BLaER1 (cell line): ENCODE data around the gene DNLZ.
A peak's percentile ranks its signal among the peaks of the same experiment; 100 is the strongest.

Experiments
- H3K27ac ChIP-seq: shearing (Covaris generic); formaldehyde crosslinking; 2 replicates; pipeline ENCODE4 v1.8.1; 2022
- H3K27me3 ChIP-seq: shearing (Covaris generic); formaldehyde crosslinking; 2 replicates; pipeline ENCODE4 v1.8.1; 2022
- H3K36me3 ChIP-seq: shearing (Covaris generic); formaldehyde crosslinking; 2 replicates; pipeline ENCODE4 v1.8.1; 2022
- H3K4me1 ChIP-seq: shearing (Covaris generic); formaldehyde crosslinking; 2 replicates; pipeline ENCODE4 v1.8.1; 2022
- H3K4me2 ChIP-seq: shearing (Covaris generic); formaldehyde crosslinking; 2 replicates; pipeline ENCODE4 v1.8.1; 2022
- H3K4me3 ChIP-seq: shearing (Covaris generic); formaldehyde crosslinking; 2 replicates; pipeline ENCODE4 v1.8.1; 2022
- H3K9ac ChIP-seq: shearing (Covaris generic); formaldehyde crosslinking; 2 replicates; pipeline ENCODE4 v1.8.1; 2022
- H3K9me3 ChIP-seq: shearing (Covaris generic); formaldehyde crosslinking; 2 replicates; pipeline ENCODE4 v1.8.1; 2022
- H4K20me1 ChIP-seq: shearing (Covaris generic); formaldehyde crosslinking; 2 replicates; pipeline ENCODE4 v1.8.1; 2022
- Cebpa-rat ChIP-seq: shearing (Covaris generic); IDR thresholded peaks from 2 replicates; pipeline ENCODE4 v1.8.1; 2022

Gene DNLZ

DNA sequence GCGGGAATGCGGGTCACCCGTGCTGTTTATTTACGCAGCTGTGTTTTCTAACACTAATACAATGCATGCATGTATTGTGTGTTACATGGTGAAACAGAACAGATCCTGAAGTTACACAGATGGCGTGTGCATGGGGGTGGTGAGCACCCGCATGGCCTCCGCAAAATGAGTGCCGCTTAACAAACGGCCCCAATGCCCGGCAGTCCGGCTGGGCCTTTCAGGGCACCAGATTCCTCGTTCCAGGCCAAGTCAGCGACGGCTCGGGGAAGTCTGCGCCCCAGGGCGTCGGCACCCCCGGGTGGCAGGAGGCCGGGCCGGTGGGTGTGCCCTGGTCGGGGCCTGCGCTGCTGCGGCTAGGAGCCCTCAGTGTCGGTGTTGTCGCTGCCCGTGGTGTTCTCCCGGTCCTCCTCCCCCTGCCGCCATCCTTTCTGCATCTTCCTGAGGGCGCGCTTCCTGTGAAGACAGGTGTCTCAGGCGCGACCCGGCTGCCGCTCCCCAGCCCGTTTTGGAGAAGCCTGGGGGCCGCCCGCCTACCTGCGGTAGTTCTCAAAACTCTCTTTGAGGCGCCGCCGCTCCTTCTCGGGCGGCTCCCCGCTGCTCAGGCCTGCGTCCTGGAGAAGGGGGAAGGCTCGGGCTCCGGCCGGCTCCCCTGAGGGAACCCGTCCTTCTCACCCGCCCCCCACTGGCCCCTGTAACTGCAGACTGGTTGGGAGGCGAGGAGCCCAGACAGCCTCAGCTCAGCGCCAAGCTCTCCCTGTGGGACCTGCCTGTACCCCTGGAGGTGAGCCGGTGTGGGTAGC lies 605 bp upstream of the DNLZ start:
- H3K36me3 ChIP-seq = peaks cover 29% of the 10 kb centered on the region; the same call in 1 of the 2 replicates
- no peaks in the 10 kb centered on the region for H3K9me3 ChIP-seq
- no peaks in the 10 kb centered on the region for H3K27me3 ChIP-seq
- H3K4me3 ChIP-seq = peak overlapping the region; percentile 95
- no peak for TF ChIP-seq Cebpa-rat
- peak overlapping the region; percentile 80 for H3K4me2 ChIP-seq
- peaks cover 84% of the 10 kb centered on the region for H3K4me1 ChIP-seq
- H3K9ac ChIP-seq = peak overlapping the region; percentile 93; the same call in 1 of the 2 replicates
- peak overlapping the region; percentile 75 for H3K27ac ChIP-seq
- H4K20me1 ChIP-seq = peaks cover 38% of the 10 kb centered on the region

DNA sequence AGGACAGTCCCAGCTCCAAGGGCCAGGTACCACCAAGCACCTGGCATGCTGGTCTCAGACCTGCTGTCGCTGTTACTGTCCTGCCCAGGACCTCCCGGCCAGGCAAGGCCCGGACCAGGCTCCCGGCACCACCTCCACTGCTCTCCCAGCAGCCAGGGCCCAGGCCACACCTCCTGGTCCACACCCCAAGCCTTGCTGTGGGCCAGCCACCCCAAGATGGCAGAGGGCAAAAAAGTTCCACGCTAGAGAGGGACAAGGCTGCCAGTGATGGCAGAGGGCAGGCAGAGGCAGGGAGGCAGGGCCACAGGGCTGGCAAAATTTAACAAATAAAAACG lies 1.1 kb downstream of the DNLZ start:
- no peak for TF ChIP-seq Cebpa-rat
- peaks cover 69% of the 10 kb centered on the region for H3K4me1 ChIP-seq
- peaks cover 46% of the 10 kb centered on the region for H3K36me3 ChIP-seq
- H3K9ac ChIP-seq = peak overlapping the region; percentile 38; the same call in 1 of the 2 replicates
- no peaks in the 10 kb centered on the region for H3K9me3 ChIP-seq
- peaks cover 55% of the 10 kb centered on the region for H4K20me1 ChIP-seq
- no peaks in the 10 kb centered on the region for H3K27me3 ChIP-seq
- no peak overlapping the region for H3K27ac ChIP-seq
- peak overlapping the region; percentile 64 for H3K4me2 ChIP-seq
- H3K4me3 ChIP-seq = no peak overlapping the region; the same call in 1 of the 2 replicates

DNA sequence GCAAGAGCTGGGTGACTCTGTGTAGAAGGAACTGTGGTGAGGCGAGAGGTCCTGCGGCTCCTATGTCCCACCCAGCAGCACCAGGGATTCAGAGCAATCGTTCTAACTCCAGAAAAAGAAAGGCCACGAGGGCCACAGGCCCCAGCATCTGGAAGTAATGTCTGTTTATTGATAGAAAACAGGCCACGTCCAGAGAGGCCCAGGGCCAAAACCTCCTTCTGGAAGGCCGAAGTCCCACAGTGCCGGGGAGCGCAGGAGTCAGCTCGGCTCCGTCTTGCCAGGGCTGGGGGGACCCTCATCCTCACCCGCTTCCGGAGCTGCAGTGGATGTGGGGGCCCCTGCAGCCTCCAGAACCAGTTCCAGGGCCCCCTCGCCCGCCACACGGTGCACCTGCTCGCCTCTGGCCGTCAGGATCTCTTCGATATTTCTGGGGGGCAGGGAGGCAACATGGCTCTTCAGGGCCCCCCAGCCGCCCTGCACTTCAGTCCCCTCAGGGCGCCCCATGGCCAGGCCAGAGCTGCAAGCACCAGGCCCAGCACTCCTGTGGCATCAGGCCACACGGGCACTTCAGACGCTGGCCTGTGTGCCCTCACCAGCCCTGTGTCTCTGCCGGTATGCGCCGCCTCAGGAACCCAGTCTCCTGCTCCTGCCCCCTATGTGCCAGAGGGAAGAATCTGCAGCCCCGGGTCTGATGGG lies 1.6 kb downstream of the DNLZ start:
- Histone ChIP-seq H3K36me3 (peaks cover 51% of the 10 kb centered on the region), H3K4me1 (peaks cover 64% of the 10 kb centered on the region), H3K27me3 (no peaks in the 10 kb centered on the region), H3K4me3 (no peak overlapping the region), H3K27ac (peak overlapping the region; percentile 22; the same call in 1 of the 2 replicates), H3K9ac (peak overlapping the region; percentile 38; the same call in 1 of the 2 replicates), H4K20me1 (peaks cover 61% of the 10 kb centered on the region), H3K9me3 (no peaks in the 10 kb centered on the region), H3K4me2 (no peak overlapping the region)
- no peak for TF ChIP-seq Cebpa-rat

DNA sequence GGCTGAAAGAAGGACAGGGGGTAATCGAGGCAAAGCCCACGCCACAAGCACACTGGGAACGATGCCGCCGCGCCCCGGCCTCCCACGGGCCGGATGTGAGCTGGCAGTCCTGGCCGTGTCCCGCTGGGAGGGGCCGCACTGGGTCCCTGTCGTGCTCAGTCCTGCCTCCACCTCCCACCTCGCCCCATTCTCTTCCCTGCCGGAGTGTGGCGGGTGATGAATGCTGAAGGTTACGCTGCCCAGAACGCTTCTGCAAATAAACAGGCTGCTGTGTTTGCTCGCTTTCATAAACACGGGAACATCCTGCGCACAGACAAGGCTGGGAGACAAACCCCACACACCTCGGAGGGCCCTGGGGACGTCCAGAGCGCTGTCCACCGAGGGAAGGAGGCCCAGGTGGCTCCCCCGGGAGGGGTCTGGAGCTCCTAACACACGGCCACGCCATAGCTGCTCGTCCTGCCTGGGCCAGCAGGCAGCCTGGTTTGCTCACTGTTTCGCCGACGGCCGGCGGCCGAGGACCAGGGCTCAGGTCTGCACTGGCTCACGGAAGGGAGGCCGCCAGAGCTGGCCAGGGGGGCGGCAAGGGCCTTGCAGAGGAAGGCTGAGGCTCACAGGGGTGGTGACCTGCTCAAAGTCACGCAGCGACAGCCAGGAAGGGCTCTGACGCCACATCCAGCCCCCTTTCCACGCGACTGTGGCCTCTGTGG lies 2.3 kb downstream of the DNLZ start:
- Histone ChIP-seq H3K9ac (0 out of 2 replicates have a peak overlapping the region, but pooled peaks have one; percentile 38), H3K36me3 (peaks cover 54% of the 10 kb centered on the region), H3K4me3 (no peak overlapping the region), H3K27me3 (no peaks in the 10 kb centered on the region), H4K20me1 (peaks cover 68% of the 10 kb centered on the region), H3K4me1 (peaks cover 57% of the 10 kb centered on the region), H3K27ac (0 out of 2 replicates have a peak overlapping the region, but pooled peaks have one; percentile 22), H3K4me2 (no peak overlapping the region), H3K9me3 (no peaks in the 10 kb centered on the region)
- TF ChIP-seq Cebpa-rat = no peak

DNA sequence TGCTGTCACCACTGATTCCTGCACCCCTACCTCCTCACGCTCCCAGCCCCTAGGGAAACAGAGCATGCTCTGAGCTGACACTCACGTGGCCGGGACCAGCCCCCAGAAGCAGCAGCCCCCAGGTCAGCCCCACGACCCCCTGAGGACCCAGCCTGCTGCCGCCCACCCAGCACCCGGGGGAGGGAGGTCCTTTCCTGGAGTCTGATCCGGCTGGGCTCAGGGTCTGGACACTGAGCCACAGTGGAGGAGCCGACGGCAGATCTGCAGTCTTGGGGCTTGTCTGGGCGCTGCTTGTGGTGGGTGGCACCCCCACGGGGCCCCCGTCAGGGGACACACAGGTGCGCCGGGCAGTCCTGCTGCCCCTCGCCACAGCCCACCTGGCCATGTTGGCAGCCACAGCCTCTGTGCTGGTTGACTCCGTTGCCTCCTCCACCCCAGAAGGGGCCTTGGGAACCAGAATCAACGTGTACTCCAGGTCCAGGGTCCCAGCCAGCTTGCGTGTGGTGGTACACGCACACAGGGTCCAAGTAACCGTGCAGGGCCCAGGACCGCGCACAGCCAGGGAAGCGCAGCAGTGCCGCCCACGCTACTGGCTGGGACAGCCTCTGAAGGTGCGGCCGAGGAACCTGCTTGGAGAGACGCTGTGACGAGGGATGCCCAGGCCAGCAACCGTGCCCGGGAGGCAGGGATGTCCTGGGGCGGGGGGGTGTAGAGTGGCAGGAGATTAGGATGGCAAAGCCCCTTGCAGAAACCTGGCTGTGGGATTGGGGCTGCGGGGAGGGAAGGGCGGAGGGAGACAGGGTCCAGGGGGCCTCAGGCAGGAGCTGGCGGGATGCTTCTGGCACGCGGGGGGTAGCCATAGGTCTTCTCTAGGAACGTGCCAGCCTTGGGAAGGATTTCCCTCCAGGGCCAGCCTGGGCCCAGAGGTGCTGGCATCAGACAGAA lies 3.5 kb downstream of the DNLZ start:
- H4K20me1 ChIP-seq = peaks cover 75% of the 10 kb centered on the region
- peaks cover 62% of the 10 kb centered on the region for H3K36me3 ChIP-seq
- no peak for TF ChIP-seq Cebpa-rat
- 0 out of 2 replicates have a peak overlapping the region, but pooled peaks have one; percentile 19 for H3K27ac ChIP-seq
- H3K4me3 ChIP-seq = no peak overlapping the region
- no peak overlapping the region for H3K4me2 ChIP-seq
- no peaks in the 10 kb centered on the region for H3K27me3 ChIP-seq
- no peak overlapping the region for H3K9ac ChIP-seq
- no peaks in the 10 kb centered on the region for H3K9me3 ChIP-seq
- H3K4me1 ChIP-seq = peaks cover 46% of the 10 kb centered on the region

DNA sequence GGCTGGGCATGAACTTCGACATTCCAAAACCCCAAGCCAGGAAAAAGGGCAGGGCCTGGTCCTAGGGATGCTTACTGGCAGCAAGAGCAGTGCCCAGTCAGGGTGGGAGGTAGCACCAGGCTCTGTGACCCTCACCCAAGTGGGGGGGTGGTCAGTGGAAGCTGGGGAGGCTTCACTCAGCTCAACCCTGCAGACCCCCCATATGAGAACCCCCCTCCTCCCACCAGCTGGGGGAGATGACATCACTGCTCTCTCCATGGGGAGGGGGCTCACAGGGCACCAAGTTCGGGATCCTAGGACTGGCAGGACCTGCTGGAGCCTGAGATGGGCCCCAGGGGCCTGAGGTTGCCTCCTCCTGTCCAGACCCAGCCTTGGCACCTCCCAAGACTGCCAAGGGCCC lies 4.7 kb downstream of the DNLZ start:
- Histone ChIP-seq H3K27me3 (no peaks in the 10 kb centered on the region), H3K4me2 (no peak overlapping the region), H4K20me1 (peaks cover 85% of the 10 kb centered on the region), H3K4me3 (no peak overlapping the region), H3K9ac (no peak overlapping the region), H3K9me3 (no peaks in the 10 kb centered on the region), H3K4me1 (peaks cover 41% of the 10 kb centered on the region), H3K36me3 (peaks cover 71% of the 10 kb centered on the region), H3K27ac (no peak overlapping the region)
- TF ChIP-seq Cebpa-rat = no peak

DNA sequence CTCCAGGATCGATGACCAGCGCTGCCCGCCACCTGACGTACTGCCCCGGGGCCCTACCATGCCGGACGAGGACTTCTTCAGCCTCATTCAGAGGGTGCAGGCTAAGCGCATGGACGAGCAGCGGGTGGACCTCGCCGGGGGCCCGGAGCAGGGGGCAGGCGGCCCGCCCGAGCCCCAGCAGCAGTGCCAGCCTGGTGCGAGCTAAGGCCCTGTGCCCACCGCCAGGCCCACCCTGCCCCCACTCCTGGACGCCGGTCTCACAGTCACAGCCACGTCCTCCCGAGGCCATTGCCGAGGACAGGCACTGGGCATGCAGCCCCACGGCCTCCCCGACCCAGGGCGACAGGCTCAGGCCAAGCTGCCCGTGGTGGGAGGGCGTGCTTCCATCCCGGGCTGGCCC lies 5.5 kb downstream of the DNLZ start:
- TF ChIP-seq Cebpa-rat = no peak
- Histone ChIP-seq H4K20me1 (peaks cover 94% of the 10 kb centered on the region), H3K27me3 (no peaks in the 10 kb centered on the region), H3K9me3 (no peaks in the 10 kb centered on the region), H3K4me2 (no peak overlapping the region), H3K4me3 (no peak overlapping the region), H3K36me3 (peaks cover 80% of the 10 kb centered on the region), H3K4me1 (peaks cover 47% of the 10 kb centered on the region), H3K27ac (no peak overlapping the region), H3K9ac (no peak overlapping the region)

DNA sequence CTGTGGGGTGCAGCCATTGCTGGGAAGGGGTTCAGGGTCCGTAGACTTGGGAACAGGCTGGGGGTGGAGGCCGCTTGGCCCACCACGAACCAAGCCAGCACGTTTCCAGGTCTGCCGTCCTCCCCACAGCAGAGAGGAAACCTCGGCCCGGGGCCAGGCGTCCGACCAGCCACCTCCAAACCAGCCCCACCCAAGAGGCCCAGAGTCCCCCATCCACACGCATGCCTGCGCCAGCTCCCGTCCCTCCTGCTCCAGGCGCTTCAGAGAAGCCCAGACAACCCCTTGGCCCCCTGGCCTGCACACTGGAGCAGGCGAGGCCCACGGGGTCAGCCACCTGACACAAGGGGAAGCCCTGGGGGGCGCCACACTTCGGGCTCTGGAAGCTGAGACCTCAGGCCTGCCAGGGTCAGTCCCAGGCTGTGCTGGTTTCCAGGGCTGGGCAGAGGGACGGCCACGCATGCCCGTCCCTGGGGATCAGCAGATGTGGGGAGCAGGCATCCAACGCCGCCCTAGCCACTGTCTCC lies 6.3 kb downstream of the DNLZ start:
- no peaks in the 10 kb centered on the region for H3K27me3 ChIP-seq
- no peak for TF ChIP-seq Cebpa-rat
- H3K4me1 ChIP-seq = peaks cover 48% of the 10 kb centered on the region
- H3K4me2 ChIP-seq = no peak overlapping the region
- no peaks in the 10 kb centered on the region for H3K9me3 ChIP-seq
- peaks cover 86% of the 10 kb centered on the region for H3K36me3 ChIP-seq
- peak overlapping the region; percentile 18; the same call in 1 of the 2 replicates for H3K27ac ChIP-seq
- H4K20me1 ChIP-seq = peaks cover 94% of the 10 kb centered on the region
- H3K9ac ChIP-seq = no peak overlapping the region
- no peak overlapping the region for H3K4me3 ChIP-seq
